ENCODE results near the gene WDR87. TPM values are rescaled to one million over a fixed set of nuclear protein-coding genes. Genes with fewer than 3 reads are reported as not detected.

WDR87 gene
- total RNA-seq, 2 experiments from 2014 or later: not detected

- Histone ChIP-seq H3K36me3 (ENCODE audit: insufficient read depth, low read length) (no peaks in the 10 kb centered on the region), H3K4me1 (ENCODE audit: insufficient read depth, low read length) (peaks cover 26% of the 10 kb centered on the region), H3K27me3 (ENCODE audit: control insufficient read depth in 1 of 2, insufficient read depth in 2 of 2, low read length in 2 of 2) (no peaks in the 10 kb centered on the region), H3K9me3 (ENCODE audit: control insufficient read depth in 1 of 2, insufficient read depth in 1 of 2, low read length in 2 of 2) (no peaks in the 10 kb centered on the region), H3K27ac (ENCODE audit: low read depth in 1 of 2, low read length in 2 of 2) (no peak overlapping the region), H3K4me3 (ENCODE audit: low read length) (peak overlapping the region; percentile 98)
- no peak for TF ChIP-seq CTCF (IDR thresholded peaks at IDR 0.05)
- Mint-ChIP-seq H3K27me3 (no peaks in the 10 kb centered on the region), H3K4me1 (ENCODE audit: low read depth) (peaks cover 32% of the 10 kb centered on the region), H3K36me3 (ENCODE audit: low read depth) (peaks cover 5% of the 10 kb centered on the region), H3K27ac (no peak overlapping the region), H3K4me3 (peak overlapping the region; percentile 72), H3K9me3 (no peaks in the 10 kb centered on the region)
- DNase-seq: no peak
- ChIA-PET POLR2A (interaction anchor here (1.0 to 3.4 kb wide), 12 partner anchors 10 to 1023 kb away, joined by 3 to 35 read pairs (median 8); partner anchors contain the start of genes CATSPERG, FAM98C, MRPS12 and PSMD8), CTCF (interaction anchor here (1.3 to 1.8 kb wide), 3 partner anchors 141 to 467 kb away, joined by 4 to 7 read pairs (median 5); partner anchors contain the start of gene PSMD8)
- no peak for ATAC-seq (ENCODE audit: poor library complexity)
- intact Hi-C loops (cut with DNase I, micrococcal nuclease): loop anchor here (1.0 to 10.0 kb wide), 17 partner anchors 141 to 1791 kb away; partner anchors contain the start of genes YIF1B (in 2 of the 2), ZNF565 (in 2 of the 2), CATSPERG (in 1 of the 2) and EIF3K (in 1 of the 2)
Measured at GRCh38 chr19:37907735-37908455, 1.5 kb upstream of the WDR87 start.

GRCh38 chr19:37906869-37907734 lies 708 bp upstream of the WDR87 start, which contains the start of gene SIPA1L3:
SIPA1L3 (plus strand) TSS chr19:37907208; CDS start chr19:38081566, 174,358 bp downstream.
- Histone ChIP-seq H3K4me1 (ENCODE audit: insufficient read depth, low read length) (peaks cover 26% of the 10 kb centered on the region), H3K27ac (ENCODE audit: low read depth in 1 of 2, low read length in 2 of 2) (peak within 1 kb of the TSS; percentile 23 to 68), H3K4me3 (ENCODE audit: low read length) (peak within 1 kb of the TSS; percentile 98), H3K36me3 (ENCODE audit: insufficient read depth, low read length) (no peaks in the 10 kb centered on the region), H3K9me3 (ENCODE audit: control insufficient read depth in 1 of 2, insufficient read depth in 1 of 2, low read length in 2 of 2) (no peaks in the 10 kb centered on the region), H3K27me3 (ENCODE audit: control insufficient read depth in 1 of 2, insufficient read depth in 2 of 2, low read length in 2 of 2) (no peaks in the 10 kb centered on the region)
- H3K9me3 Mint-ChIP-seq: no peaks in the 10 kb centered on the region
- peaks cover 37% of the 10 kb centered on the region for H3K4me1 Mint-ChIP-seq (ENCODE audit: low read depth)
- peak; percentile 98 for ATAC-seq (ENCODE audit: poor library complexity)
- no peak for TF ChIP-seq CTCF (IDR thresholded peaks at IDR 0.05)
- DNase-seq: peak; percentile 84 to 96 (median 92)
- H3K27ac Mint-ChIP-seq: peak within 1 kb of the TSS; percentile 91
- H3K27me3 Mint-ChIP-seq: no peaks in the 10 kb centered on the region
- peaks cover 5% of the 10 kb centered on the region for H3K36me3 Mint-ChIP-seq (ENCODE audit: low read depth)
- POLR2A ChIA-PET: interaction anchor here (0.6 to 3.4 kb wide), 18 partner anchors 10 to 1023 kb away, joined by 3 to 35 read pairs (median 6); partner anchors contain the start of genes CATSPERG, FAM98C, KCNK6 and MRPS12
- CTCF ChIA-PET: interaction anchor here (1.2 to 1.8 kb wide), 4 partner anchors 142 to 590 kb away, joined by 4 to 7 read pairs (median 4); partner anchors contain the start of gene PSMD8
- intact Hi-C loops (cut with DNase I, micrococcal nuclease): loop anchor here (1.0 to 10.0 kb wide), 18 partner anchors 142 to 1790 kb away; partner anchors contain the start of genes PSMD8 (in 2 of the 2), YIF1B (in 2 of the 2), ZNF565 (in 2 of the 2) and CATSPERG (in 1 of the 2)
- peak within 1 kb of the TSS; percentile 97 for H3K4me3 Mint-ChIP-seq

- ChIA-PET POLR2A (interaction anchor here (1.1 kb wide), 1 partner anchor 146 kb away, joined by 3 read pairs; no protein-coding TSS in a partner anchor), CTCF (interaction anchor here (1.0 to 3.3 kb wide), 15 partner anchors 10 to 532 kb away, joined by 3 to 18 read pairs (median 5); partner anchors contain the start of genes CATSPERG, FAM98C, ZNF527 and ZNF573)
- peak overlapping the region; percentile 68 for H3K27ac Mint-ChIP-seq
- no peaks in the 10 kb centered on the region for H3K27me3 Mint-ChIP-seq
- DNase-seq (no peak), ATAC-seq (ENCODE audit: poor library complexity) (no peak)
- intact Hi-C loops (cut with DNase I, micrococcal nuclease): loop anchor here (2.0 to 10.0 kb wide), 8 partner anchors 194 to 1688 kb away; partner anchors contain the start of genes EIF3K (in 1 of the 2), MAP4K1 (in 1 of the 2), MRPS12 (in 1 of the 2) and SARS2 (in 1 of the 2)
- peaks cover 22% of the 10 kb centered on the region for H3K4me1 Mint-ChIP-seq (ENCODE audit: low read depth)
- H3K9me3 ChIP-seq (ENCODE audit: control insufficient read depth in 1 of 2, insufficient read depth in 1 of 2, low read length in 2 of 2): no peaks in the 10 kb centered on the region
- no peaks in the 10 kb centered on the region for H3K9me3 Mint-ChIP-seq
- no peak overlapping the region for H3K27ac ChIP-seq (ENCODE audit: low read depth in 1 of 2, low read length in 2 of 2)
- H3K36me3 Mint-ChIP-seq (ENCODE audit: low read depth): peaks cover 5% of the 10 kb centered on the region
- H3K36me3 ChIP-seq (ENCODE audit: insufficient read depth, low read length): no peaks in the 10 kb centered on the region
- peaks cover 15% of the 10 kb centered on the region for H3K4me1 ChIP-seq (ENCODE audit: insufficient read depth, low read length)
- no peak for TF ChIP-seq CTCF (IDR thresholded peaks at IDR 0.05)
- no peak overlapping the region for H3K4me3 Mint-ChIP-seq
- H3K4me3 ChIP-seq (ENCODE audit: low read length): no peak overlapping the region
- no peaks in the 10 kb centered on the region for H3K27me3 ChIP-seq (ENCODE audit: control insufficient read depth in 1 of 2, insufficient read depth in 2 of 2, low read length in 2 of 2)
Measured at GRCh38 chr19:37903096-37903495, 3.3 kb downstream of the WDR87 start.

All from CD4-positive, alpha-beta T cell (primary cell).